ENCODE measurements around the gene JAK1.

GRCh38 chr1:64845831-64846425 lies 120.4 kb downstream of the JAK1 start:
- TF ChIP-seq CTCF (conservative IDR thresholded peaks at IDR 0.05; ENCODE audit: low read depth, low read length) (no peak), EZH2 (IDR thresholded peaks at IDR 0.05; ENCODE audit: low read length, unreplicated experiment) (no peak)

All from PC-3 (cell line).